Transverse colon (tissue), 4 donors: ENCODE data around the gene GARNL3.

Source experiments
- EP300 ChIP-seq: sonication (generic); formaldehyde crosslinking; IDR thresholded peaks from one replicate; pipeline ENCODE4 v1.6.1; 2017; ENCODE audit warnings: antibody characterized with exemption, low read depth
- POLR2A ChIP-seq: fragments of 450-650 bp; IDR thresholded peaks from one replicate; pipeline ENCODE4 v1.6.1; 2016; ENCODE audit warnings: antibody characterized with exemption, mild to moderate bottlenecking, moderate library complexity
- POLR2AphosphoS5 ChIP-seq, 3 donors: sonication (generic); formaldehyde crosslinking; IDR thresholded peaks; one replicate each; pipeline ENCODE4 v1.6.1; 2016; ENCODE audit warnings: antibody characterized with exemption in 3 of 3
- TF ChIP-seq, protein P1 (sequence below), 5 experiments: fragments of 200-600 bp in 3 of 5; fragments of 450-650 bp in 2 of 5; sonication (generic) in 3 of 5; IDR thresholded peaks; 1 replicate in 2 of 5; 2 replicates in 3 of 5; pipeline ENCODE4 v1.5.1; 2016 to 2017; ENCODE audit warnings: antibody characterized with exemption in 5 of 5, inconsistent platforms in 3 of 5, mild to moderate bottlenecking in 2 of 5, moderate library complexity in 1 of 5

DNA sequence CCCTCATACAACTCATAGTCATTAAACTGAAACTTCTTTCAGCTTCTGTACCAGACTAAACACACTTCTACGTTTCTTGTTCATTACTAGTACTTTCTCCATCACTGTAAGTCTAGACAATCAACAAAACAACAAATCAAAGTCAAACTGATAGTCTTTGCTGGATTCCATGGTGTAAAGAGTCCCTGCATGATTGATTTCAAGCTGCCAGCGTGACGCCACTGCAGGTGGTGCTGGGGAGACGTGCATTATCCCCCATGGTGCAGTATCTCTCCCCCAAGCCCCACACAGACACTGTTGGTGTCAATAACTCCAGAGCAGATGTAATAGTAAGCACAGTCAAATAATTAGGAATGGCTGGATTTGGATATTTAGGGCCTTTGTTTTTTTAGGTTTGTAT is 121.7 kb downstream of the GARNL3 start:
- TF ChIP-seq, protein P1, sequence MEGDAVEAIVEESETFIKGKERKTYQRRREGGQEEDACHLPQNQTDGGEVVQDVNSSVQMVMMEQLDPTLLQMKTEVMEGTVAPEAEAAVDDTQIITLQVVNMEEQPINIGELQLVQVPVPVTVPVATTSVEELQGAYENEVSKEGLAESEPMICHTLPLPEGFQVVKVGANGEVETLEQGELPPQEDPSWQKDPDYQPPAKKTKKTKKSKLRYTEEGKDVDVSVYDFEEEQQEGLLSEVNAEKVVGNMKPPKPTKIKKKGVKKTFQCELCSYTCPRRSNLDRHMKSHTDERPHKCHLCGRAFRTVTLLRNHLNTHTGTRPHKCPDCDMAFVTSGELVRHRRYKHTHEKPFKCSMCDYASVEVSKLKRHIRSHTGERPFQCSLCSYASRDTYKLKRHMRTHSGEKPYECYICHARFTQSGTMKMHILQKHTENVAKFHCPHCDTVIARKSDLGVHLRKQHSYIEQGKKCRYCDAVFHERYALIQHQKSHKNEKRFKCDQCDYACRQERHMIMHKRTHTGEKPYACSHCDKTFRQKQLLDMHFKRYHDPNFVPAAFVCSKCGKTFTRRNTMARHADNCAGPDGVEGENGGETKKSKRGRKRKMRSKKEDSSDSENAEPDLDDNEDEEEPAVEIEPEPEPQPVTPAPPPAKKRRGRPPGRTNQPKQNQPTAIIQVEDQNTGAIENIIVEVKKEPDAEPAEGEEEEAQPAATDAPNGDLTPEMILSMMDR (IDR thresholded peaks at IDR 0.05): no peak
- TF ChIP-seq POLR2A: no peak
- no peak for TF ChIP-seq POLR2AphosphoS5 (IDR thresholded peaks at IDR 0.05)
- TF ChIP-seq EP300: no peak
